Spleen (tissue), 7 donors: Measurements from ENCODE around the gene ILKAP.

Source experiments
- CTCF ChIP-seq, 11 experiments: fragments of 200-600 bp in 7 of 11; fragments of 450-650 bp in 4 of 11; sonication (generic) in 4 of 11; IDR thresholded peaks in 8 of 11; conservative IDR thresholded peaks in 3 of 11; 1 replicate in 7 of 11; 2 replicates in 4 of 11; pipeline versions ENCODE4 v1.4.0 to v1.8.0; 2016 to 2021; ENCODE audit warnings: antibody characterized with exemption in 11 of 11, inconsistent platforms in 4 of 11, mild to moderate bottlenecking in 1 of 11
- POLR2A ChIP-seq, 3 donors: fragments of 450-650 bp; IDR thresholded peaks; one replicate each; pipeline ENCODE4 v1.5.1; 2017; ENCODE audit warnings: antibody characterized with exemption in 3 of 3, mild to moderate bottlenecking in 1 of 3
- donor health status: DM: no; HTN: no; CAD: no; lungs with moderate emphysema.
- donor health status: DM: no; HTN: no; CAD: no.
- donor health status: DM: no; HTN: no; CAD: no.

GRCh38 chr2:238144262-238144661, 59.2 kb downstream of the ILKAP start:
- TF ChIP-seq CTCF (IDR thresholded peaks at IDR 0.05 in 8 of 11, conservative IDR thresholded peaks at IDR 0.05 in 3 of 11) (no peak), POLR2A (IDR thresholded peaks at IDR 0.05) (no peak)
